ENCODE results near the gene ADAMTS17.
"Not testable (repeated sequence)": the region's sequence is repeated elsewhere in the genome, so short reads cannot be mapped to it uniquely, and the experiment has no call there.

Gene ADAMTS17

DNA sequence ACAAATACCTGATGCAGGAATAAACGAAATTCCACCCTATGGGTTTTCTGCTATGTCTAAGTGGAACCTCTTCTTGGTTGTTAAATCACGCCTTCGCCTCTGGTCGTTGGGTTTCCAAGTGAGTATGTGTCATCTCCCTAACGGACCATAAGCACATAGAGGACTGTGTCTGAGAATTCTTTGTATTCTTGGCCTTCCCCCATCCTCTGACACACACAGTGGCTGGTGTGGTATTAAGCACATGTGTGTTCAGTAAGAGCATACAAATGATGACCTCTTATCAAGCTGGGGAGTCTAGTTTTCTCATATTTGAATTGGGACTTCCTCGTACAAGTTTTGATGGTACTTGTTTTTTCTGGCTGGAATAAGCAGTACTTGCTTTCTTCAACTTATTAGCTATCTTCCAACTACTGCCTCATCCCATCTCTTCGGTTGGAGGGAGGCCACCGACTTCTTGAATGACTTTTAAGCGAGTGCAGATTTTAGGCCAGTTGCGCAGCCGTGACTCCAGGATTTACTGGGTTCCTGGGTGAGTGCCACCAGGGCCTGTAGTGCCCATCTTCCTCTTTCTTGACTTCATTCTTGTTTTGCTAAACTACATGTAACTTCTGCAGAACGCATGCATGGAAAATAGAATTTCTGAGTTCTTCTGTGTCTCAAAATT lies 240.2 kb downstream of the ADAMTS17 start:
- DNase-seq = no peak

DNA sequence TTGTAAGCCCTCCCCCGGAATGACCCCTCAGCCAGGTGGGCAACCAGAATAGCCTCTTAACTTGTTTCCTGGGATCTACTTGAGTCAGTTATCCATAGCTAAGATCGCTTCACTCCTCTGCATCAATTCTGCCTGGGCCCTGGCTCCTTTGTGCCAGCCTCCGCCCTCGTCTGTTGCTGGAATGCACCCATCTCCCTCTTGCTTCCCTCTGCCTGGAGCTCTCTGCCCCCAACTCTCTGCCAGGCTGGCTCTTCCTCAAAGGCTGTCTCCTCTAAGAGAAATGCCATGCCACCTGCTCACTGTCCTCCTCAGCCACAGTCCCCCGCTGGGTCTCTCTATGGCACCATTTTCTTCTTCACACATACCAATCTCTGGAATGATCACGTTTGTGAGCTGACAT lies 240.8 kb downstream of the ADAMTS17 start:
- DNase-seq = no peak

DNA sequence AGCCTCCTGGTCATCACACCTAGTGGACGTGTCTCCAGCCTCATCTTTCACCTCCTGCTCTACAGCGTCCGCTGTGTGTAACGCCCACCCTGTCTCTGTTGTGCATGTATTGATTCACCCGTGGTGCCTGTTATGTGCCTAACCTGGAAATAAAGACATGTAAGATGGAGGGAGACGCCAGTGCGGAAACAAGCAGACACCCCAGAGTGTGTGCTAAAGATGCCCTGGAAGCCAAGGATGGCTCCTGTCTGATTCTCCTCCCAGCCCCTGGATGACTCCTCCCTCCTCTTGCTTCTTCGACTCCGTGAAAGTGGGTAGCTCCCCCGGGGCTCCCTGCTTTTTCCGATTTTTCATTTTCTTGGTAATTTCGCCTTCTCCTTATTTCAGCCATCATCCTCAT lies 241.8 kb downstream of the ADAMTS17 start:
- no peak for DNase-seq

GRCh38 chr15:100098705-100099104 lies 243.1 kb downstream of the ADAMTS17 start:
- DNase-seq = no peak

- no peak for DNase-seq
These were observed 244.2 kb downstream of the ADAMTS17 start for GRCh38 chr15:100097342-100098127.

DNA sequence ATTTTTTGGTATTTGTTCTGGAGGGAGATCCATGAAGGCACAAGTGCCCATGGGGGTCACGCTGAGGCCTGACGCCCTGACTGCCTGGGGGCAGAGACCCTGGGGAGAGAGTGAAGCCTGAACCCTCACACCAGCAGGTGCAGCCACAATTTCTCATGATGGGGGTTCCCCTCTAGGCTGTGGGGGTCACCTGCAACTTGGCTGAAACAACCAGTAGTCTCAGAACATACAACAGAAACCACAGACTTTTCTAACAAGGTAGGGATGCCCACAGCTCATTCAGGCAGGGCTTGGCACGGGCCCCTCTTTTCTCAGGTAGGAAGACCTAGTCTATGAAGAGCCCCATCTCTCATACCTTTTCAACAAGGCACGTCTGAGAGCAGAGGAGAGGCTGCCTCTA lies 245.1 kb downstream of the ADAMTS17 start:
- no peak for DNase-seq

DNA sequence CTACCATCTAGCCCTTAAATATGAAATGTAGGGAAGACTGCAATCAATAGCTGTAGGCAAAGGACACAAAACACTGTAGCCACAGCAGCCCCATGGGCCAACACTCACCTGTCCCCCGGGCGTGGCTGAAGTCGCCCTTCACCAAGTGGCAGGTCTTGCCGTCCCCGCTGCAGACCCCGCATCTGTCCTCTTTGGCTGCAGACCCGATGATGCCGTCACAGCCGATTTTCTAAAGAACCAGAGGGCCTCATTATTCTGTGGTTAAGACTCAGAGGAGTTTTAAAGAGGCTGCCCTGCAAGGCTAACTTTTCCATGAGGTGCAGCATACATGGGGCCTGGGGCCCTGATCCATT lies 245.6 kb downstream of the ADAMTS17 start:
- DNase-seq = no peak

- DNase-seq = no peak
These were observed 246.1 kb downstream of the ADAMTS17 start for GRCh38 chr15:100095541-100096247.

DNA sequence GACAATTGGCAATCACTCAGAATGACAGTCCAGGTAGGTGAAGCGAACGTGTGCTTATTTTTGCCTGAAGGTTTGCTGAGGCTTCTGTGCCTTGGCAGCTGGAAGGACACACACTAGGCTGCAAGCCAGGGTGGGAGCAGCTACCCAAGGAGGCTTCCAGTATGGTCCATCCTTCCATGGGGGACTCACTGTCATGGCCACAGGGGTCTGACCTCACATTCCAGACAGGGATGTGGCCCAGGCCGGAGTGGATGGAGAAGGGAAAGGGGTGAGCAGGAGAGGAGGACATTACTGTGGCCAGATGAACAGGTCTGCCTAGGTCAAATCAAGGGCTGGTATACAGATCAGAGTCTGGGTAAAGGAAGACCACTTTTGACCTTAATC lies 247.7 kb downstream of the ADAMTS17 start:
- no peak for DNase-seq

GRCh38 chr15:100093211-100094126 lies 248.3 kb downstream of the ADAMTS17 start:
- DNase-seq = no peak

GRCh38 chr15:100092034-100092433 lies 249.7 kb downstream of the ADAMTS17 start:
- DNase-seq = no peak

GRCh38 chr15:100090411-100090810 lies 251.4 kb downstream of the ADAMTS17 start:
- DNase-seq = no peak

- not testable (repeated sequence) for DNase-seq
These were observed 257.5 kb downstream of the ADAMTS17 start for GRCh38 chr15:100084042-100084821.

GRCh38 chr15:100083572-100083971 lies 258.2 kb downstream of the ADAMTS17 start:
- DNase-seq = no peak

DNA sequence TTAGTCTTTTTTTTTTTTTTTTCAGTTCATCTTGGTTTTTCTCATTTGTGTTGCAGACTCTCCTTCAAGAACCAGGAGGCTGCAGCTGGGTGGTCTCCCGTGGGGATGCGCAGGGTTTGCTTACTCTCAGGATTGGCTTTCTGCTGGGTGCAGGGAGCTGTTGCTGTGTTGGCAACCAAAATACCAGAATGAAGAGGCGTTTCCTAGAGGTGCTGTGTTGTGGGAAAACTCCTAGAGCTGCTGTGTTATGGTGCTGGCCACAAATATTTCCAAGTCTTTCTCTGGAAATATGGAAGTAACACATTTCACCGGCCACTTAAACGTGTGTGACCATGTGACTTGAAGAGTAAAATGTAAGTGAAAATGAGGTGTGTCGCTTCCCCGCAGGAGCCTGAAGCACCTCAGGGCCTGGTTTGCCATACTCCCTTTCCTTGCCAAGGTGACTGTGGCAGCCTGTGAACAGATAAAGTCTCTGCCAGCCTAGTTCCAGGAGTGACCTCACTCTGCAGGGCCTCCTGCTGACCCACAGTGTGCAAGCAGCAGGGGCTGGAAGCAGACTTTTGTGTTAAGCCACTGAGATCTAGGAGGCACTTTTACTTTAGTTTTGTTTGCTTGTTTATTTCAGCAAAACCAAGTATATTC lies 258.9 kb downstream of the ADAMTS17 start:
- no peak for DNase-seq

- DNase-seq = no peak
These were observed 260.3 kb downstream of the ADAMTS17 start for GRCh38 chr15:100081454-100081853.

DNA sequence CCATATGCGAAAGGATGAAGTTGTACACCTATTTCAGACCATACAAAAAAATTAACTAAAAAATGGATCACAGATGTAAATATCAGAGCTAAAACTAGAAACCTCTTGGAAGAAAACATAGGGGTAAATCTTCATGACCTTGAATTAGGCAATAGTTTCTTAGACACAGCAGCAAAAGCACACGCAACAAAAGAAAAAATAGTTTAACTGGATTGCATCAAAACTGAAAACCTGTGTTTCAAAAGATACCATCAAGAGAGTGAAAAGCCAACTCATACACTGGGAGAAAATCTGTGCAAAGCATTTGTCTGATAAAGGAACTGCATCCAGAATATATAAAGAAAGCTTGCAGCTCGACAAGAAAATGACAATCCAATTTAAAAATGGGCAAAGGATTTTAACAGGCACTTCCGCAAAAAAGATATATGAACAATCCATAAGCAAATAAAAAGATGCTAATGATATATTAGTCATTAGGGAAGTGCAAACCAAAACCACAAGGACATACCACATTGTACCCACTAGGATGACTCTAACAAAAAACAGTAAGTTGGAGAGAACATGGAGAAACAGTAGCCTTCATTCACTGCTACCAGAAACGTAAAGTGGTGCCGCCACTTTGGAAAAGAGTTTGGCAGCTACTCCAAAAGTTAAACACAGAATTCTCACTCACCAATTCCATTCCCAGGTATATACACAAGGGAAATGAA lies 263.1 kb downstream of the ADAMTS17 start:
- no peak for DNase-seq

DNA sequence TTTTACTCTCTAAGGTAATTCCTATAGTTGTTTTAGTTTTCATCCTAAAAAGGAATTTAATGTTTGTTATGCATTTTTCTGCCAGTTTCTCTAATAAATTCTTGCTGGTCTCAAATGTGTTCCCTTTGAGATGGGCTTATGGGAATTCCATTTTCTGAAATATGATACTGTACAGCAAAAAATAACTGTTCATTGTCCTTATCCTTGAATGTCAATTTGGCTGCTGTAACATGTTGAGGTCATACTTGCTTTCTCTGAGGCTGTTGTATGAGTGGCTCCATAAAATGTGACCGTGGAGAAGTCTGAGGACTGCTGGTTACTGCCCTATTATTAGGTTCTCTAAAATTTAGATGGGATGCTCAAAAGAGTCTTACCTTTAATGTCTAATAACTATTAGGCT lies 266.5 kb downstream of the ADAMTS17 start:
- no peak for DNase-seq

DNA sequence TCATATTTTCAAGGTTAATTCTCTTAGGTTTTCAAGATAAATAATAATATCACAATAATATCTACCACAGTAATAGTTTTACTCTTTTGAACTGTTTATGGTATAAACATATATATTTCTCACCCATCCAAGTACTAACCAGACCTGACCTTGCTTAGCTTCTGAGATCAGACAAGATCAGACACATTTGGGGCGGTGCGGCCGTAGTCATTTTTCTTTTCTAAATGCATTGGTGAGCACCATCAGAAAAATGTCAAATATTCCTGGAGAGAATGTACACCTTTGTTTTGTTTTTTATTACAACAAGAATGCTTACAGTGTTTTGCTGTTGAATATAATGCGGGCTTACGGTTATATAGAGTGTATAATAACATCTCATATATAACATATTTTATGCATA lies 267.8 kb downstream of the ADAMTS17 start:
- no peak for DNase-seq

- not testable (repeated sequence) for DNase-seq
These were observed 275.1 kb downstream of the ADAMTS17 start for GRCh38 chr15:100066521-100067280.
